ENCODE measurements around the gene NCBP2L.
"Not testable (repeated sequence)": the region's sequence is repeated elsewhere in the genome, so short reads cannot be mapped to it uniquely, and the experiment has no call there.

NCBP2L gene

DNA sequence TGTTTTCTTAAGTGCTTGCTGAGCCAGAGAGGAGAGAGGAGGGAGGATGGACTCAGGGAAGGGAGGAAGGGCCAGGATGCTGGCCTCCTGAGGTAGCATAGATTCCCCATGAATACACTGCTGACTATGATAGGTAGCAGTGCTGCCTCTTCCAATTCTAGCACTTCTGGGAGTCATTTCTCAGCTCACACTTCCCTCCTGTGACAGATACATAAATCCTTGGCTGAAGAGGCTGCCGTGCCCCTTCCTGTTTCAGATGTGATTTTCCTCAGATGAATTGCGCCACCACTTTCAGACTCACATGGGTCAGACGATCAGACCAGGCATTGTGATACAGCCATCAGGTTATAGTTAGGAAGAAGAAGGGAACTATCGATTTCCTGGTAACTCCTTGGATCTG, 24.3 kb upstream of the NCBP2L start:
- peak; percentile 28 to 35 for DNase-seq

DNA sequence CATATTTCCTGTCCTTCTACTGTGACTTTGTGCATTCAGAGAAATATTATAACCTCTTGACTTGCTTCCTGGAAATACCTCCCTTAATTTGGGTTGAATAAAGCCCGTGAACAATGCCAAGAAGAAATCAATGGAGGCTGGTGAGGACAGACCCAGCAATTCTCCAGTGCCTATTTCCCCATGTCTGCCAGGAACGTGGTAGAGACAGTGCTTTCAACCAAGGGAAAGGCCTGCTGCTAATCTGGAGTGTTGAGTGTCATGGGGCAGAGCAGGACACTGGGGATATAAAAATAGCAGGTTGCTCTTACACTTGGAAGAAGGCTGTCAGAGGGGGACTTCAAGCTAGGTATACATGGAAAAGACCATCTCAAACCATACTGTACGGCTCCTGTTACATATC, 21.8 kb upstream of the NCBP2L start:
- DNase-seq: no peak

DNA sequence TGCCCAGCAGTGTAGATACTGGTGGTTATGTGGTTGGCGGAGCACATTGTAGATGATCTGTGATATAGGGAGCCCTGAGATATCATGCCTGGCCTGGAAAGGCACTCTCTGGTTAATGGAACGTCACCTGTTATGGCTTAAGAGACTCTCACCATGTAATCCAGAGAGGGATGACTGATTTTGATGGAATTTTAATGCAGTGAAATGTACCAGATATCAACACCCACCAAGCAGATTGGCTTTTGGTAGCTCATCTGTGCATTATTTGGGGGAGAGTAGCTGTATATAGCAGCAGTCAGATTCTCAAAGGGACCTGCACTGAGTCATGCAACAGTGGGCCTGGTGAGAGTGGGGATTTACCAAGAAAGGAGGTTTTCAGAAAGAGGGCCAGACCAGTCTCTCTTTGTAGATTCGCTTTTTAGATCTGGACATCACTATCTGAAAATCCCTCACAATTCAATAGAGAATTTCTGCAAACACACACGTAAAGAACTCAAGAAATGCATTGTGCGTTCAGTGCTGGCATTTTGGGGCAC, 19.2 kb upstream of the NCBP2L start:
- no peak for DNase-seq

DNA sequence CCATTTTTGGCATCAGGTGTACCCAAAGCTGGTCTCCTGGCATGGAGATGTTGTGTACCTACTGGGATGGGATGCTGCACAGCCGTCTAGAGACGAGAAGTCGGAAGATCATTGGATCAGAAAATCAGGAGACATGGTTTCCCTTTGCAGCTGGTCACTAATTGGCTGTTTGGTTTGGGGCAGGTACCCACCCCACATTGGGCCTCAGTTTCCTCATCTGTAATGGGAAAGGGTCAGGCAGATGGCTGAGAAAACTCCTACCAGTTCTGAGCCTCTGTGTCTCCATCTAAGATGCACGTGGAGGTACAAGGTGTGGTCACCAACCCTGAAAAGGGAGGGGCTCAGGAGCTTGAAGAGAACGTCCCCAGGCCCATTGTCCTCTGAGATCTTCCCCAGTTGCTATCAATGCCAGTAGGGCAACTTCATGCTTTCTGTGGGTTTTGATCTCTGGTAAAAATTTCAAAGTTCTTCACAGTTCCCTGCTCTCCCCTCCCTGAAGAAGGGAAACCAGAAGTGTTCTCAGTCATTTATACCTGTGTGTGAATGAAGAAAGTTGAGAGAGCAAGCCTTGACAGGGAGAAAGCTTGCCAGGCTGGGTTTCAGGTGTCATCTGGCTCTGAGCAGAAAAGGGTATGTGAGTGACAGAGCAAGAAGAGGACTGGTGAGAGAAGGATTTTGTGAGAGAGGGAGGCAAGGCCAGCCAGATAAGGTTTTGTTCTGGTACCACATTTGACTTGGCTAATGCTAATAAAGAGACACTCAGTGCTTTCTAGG, 17.0 kb upstream of the NCBP2L start:
- DNase-seq: no peak

DNA sequence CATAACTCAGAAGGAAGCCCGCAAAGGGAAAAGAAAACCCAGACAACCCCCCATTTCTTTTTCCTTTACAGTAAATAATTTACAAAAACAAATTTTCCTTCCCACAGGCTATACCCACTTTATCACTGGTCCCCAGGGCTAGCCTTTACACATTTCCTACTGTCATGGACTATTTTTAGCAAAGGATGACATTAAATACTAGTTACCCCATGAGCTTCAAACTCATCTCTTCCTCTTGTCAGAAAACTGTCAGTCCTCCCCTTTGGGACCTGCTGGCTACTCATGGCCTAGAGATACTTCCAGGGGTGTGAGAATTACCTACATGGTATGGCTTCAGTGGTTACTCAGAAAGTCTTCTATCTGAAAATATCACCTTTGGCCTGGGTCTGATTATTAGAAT, 13.9 kb upstream of the NCBP2L start:
- no peak for DNase-seq

DNA sequence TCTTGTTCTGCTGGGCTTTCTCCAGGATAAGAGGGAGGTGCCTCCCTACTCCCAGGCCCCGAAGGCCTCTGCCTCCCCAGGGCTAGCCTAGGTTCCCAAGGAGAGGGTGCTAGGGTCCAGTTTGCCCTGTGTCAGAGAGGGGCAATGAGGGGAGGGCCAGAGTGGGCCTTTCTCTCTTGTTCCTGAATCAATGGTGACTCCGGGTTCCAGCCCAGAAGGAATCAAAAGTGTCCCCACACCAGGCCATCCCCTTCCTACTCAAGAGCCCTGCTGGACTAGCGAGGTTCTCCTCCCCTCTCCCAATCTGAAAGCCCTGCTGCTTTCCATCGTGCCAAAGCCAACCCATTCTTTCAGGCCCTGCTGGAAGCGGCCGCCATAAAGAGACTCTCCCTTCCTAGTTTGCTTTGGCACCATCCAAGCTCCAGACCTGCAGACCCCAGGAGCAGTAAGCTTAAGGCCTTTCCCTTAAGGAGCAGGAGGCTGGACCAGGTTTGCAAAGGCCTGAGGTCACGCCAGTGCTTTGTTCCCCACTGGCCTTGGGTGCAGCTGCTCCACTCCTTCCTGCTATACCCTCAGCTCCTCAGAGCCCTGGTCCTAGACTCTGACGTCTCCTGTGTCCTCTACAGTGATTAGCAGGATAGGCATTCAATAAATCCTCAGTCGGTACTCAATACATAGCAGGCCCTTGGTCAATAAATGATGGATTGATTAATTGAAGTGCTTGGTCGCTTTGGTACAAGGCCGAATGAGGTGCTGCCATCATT, 12.5 kb upstream of the NCBP2L start:
- no peak for DNase-seq

DNA sequence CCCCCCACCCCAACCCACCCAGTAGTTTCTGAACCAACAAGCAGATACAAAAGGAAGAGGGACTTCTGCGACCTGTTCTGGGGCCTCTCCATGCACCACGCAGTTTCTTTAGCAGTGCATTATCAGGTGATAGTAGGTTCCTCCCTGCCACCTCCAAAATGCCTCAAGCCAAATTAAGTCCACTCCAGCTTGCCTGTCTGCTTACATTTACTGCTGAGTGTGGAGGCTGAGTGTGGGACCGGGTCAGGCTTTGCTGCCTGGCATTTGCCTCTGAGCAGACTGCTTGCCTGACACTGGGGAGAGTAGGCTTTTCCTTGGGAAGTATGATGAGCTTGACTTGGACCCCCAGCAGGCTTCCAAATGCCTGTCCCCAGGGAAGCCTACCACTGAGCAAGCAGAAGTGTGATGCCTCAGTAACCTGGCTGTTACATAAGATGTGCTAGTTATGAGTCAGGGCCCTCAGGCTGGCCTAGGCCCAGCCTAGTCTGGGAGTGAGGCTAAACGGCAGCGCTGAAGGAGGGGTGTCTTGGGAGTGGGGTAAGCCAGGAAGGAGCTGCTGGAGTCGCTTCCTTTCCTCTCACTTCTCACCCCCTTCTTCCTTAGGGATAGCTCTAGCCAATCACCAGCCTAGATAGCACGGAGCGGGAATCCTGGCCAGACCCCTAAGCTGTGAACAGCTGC, 10.9 kb upstream of the NCBP2L start:
- no peak for DNase-seq

DNA sequence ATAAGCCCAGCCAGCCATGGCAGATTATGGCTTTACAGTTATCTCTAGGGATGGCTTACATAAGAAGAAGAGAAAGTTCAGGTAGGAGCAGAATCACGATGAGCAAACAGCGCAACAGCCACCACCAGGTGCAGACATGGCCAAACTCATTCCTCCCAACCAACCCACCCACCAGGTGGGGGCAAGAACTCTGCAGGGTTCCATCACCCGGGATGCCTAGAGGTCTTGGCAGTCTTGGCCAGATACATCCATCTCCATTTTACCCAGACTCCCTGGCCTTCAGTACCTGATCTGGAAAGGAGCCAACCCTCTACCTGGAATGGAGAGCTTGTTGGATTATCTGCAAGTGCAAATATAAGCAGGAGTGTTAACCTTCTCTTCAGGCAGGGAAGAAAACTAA, 9.5 kb upstream of the NCBP2L start:
- no peak for DNase-seq

DNA sequence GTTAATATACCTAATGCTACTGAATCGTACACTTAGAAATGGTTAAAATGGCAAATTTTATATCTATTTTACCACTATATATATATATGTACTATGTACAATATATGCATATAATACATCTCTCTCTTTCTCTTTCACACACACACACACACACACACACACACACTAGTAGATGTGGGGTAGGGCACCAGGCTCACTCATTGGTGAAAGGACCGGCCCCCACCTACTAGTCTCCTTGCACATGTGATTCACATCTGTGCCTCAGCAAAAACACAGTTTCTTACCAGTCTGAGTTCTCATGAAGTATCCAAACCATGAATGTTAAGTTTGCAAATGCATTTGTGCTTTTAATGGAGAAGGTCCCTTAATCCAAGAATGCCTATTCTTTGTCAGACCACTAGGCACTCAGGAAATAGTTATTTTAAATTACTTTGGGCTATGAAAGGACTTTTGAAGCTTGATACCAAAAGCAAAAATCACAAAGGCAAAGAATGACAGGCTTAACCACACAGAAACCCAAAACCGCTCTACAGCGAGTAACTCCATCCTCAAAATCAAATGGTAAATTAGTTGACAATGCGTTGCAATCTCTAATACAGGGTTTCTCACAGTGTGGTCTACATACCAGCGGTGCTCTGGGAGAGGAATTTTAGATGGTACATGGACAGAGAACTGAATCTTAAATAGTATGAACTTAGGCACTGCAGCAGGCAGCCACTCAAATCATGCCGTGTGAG, 7.8 kb upstream of the NCBP2L start:
- DNase-seq: no peak

DNA sequence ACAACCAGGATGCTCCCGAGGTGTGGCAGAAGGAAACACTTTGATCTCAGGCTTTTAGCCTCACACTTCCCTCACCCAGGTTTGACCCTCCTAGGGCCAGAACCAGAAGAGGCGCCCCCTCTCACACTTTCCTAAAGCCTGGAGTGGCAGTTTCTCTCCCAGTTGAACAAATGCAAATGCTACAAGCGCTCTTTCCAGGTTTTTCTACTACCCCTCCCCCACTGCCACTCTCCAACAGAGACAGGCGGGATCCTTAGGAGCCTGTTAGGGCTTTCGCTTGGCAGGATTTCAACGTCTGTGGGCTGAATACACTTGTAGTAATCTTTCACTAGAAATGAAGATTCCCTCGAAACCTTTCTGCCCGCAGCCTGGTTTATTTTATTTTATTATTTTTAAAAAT, 4.3 kb upstream of the NCBP2L start:
- no peak for DNase-seq

DNA sequence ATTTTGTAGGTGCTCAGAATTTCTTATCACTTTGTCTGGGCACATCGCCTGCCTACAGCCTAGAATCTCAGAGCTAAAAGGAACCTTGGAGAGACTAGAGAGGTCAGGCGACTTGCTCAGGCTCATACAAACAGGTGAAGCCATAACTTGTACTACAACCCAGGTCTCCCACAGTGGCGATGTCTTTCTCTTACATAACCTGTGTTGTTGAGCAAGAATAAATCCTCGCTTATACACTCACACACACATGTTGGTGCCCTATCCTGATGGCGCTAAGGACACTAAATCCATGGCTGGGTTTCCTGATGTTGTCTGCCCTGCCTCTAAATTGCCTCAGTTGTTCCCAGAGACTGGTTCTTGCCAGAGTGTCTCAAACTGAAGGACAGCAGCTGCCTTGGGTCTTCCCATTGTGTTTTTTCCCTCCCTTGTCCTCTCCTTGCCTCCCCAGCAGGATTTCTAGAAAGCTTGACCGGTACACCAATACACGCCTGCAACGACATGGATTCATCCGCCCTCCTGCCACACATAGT, 3.6 kb upstream of the NCBP2L start:
- no peak for DNase-seq

DNA sequence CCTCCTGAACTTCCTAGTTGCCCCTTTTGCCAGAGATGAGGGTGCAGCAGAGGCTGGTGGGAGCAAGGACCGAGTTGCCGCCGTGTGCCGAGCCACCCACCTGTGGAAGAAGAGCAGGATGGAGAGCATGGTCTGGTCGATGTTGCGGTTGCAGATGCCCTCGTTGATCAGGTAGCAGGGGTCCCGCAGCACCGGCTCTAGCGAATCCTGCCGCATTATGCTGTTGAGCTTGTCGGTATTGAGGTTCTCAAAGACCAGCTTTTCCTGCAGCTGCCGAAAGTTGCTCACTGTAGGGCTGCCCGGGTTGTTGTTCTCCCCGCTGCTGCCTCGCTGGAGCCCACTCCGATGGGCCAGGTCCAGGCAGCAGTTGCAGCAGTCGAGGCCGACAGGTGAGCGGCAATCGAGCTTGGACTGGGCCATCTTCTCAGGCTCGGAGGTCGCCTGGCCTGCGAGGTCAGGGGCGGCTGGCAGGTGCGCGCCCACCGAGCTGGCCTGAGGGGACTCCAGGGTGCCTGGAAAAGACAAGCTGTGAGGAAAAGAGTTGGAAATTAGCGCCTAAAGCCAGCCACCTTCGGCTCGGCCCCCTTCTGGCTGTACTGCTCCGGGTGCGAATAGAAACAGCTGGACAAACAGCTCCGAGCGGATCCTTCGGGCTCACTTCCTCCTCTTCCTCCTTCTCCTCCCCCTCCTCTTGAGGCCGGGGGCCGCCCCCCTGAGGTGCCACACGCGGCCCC, 2.4 kb upstream of the NCBP2L start:
- DNase-seq: no peak

DNA sequence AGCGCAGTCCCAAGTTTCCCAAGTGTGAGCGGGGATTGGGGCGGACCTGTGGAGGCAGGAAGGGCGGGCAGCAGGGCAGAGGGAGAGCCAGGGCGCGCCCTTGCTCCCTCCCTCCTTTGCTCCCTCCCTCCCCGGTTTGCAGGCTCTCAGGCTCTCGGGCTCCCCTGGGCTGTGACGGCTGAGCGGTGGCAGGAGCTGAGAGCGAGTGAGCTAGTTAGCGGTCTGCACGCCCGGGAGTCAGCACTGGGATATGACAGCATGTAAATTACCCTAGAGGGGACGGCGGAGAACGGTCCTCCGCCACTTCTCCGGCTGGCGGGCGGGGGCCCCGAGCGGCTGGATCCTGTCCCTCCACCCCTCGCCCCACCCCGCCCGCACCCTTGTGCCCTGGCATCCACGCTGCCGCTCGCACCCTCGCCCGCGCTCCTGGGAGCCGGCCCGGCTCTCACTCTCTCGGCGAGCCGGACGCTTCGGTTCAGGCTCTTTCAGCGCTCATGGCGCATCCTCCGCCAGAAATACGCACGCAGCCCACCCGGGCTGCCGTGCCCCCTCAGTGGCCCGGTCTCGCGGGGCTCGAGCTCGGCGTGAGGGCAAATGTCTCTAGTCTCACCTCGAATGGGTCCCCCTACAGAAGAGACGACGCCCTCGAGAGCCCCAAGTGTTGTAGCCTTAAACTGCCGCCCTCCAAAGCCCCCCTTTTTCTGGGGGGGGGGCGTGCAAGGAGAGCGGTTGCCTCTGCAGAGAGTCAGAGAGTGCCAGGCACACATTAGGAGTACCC, 1.6 kb upstream of the NCBP2L start, which contains the start of gene TSC22D3:
TSS of gene TSC22D3 (minus strand) at position 54 of the 778 bp plus-strand sequence. CDS start 368 bp downstream, outside the sequence.
- DNase-seq: peak; percentile 14 to 24

DNA sequence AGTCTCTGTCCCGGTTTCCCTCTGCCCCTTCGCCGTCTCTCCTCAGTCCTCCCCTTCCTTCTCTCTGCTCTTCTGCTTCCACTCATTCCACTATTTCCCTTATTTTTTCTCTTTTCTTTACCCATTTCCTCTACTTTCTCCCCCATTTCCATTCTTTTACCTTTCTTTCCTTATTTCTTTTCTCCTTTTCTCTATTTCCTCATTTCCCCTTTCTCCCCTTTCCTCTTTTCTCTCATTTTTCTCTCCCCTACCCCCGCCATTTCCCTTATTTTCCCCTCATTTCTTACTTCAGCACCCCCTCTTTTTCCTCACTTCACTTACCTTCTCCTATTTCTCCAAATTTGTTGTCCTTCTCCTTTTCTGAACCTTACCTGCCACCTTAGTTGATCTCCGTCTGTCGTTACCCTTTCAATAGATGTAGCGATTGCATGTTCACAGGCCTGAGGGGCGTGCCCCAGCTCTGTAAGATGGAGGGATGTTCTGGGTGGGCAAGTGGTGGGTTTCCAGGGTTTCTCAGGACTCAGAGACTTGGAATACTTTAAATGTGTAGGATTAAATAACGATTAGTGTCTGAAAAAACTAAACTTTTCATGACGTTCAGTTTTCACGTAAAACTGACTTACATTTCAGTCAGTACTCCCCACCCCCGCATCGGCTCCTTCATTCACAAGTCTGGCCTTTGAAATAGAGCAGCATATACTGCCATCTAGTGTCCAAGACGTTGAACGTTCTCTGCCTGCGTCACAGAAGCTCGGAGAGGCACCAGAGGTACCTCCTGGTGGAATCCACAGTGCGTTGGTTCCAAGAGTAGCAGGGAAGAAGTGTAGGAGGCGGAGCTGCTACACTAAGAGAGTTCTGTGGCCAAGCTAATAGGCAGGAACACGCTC, 641 bp upstream of the NCBP2L start:
- DNase-seq: peak; percentile 77 to 85

DNA sequence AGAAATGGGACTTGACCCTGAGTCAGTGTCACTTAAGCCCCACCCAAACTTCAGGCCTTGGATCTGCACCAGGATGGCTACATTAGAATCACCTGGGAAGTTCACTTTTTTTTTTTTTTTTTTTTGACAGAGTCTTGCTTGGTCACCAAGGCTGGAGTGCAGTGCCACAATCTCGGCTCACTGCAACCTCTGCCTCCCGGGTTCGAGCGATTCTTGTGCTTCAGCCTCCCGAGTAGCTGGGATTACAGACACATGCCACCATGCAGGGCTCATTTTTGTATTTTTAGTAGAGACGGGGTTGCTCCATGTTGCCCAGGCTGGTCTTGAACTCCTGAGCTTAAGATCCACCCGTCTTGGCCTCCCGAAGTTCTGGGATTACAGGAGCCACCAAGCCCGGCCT, 3.0 kb downstream of the NCBP2L start:
- no peak for DNase-seq

DNA sequence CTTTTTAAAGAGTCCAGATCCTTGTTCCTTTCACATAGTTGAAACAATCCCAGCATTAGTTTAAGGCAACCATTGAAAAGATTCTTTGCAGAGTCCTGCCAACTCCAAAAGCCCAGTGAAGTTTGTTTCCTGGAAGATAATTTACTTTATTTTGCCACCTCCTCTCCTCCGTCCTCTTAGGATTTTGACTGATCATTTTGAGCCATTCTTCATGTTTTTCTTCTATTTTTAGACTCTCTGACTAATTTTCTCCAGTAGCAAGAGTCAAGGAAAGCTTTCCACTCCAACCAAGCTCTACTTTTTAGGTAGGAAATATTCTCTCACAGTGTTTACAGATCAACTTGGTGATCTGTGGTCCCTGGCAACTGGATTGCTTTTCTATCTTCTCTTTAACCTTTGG, 10.3 kb downstream of the NCBP2L start:
- no peak for DNase-seq

DNA sequence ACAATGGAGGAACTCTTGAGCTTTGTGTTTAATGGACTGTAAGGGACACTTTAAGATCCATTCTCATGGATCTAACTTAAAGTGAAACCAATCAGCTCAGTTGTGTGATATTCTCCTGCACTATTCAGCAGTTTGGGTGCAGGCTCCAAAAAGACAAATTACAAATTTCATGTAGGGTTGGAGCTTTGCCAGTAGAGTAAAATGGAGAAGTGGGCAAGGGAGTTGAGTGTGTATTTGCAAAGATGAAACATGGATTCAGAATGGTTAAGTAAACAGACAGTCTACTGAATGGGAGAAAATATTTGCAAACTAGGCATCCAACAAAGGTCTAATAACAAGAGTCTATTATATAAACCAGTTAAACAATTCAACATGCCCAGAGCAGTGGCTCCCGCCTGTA, 26.9 kb downstream of the NCBP2L start:
- DNase-seq: no peak

DNA sequence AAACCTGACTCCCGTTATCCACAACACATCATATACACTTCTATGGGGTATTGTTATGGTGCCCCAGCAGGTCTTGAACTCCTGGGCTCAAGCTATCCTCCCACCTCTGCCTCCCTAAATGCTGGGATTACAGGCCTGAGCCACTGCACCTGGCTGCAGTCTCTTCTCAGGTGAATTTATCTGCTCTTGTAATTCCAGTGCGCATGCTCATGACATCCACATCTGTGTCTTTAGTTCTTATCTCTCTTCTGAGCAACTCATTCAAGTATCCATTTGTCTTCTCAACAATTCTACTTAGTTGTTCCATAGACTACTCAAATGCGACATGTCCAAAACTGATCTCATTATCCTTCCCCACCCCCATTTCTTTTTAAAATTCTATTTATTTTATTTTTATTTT, 27.6 kb downstream of the NCBP2L start:
- DNase-seq: no peak

DNA sequence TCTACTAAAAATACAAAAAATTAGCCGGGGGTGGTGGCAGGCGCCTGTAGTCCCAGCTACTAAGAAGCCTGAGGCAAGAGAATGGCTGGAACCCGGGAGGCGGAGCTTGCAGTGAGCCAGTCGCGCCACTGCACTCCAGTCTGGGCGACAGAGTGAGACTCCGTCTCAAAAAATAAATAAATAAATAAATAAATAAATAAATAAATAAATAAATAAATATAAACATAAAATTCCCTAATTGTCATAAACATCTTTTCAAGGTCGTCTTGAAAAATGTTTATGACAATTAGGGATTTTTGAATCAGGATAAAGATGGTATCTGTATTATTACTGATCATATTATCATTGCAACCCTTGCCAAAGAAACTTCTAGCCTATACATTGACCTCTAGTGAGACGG, 32.5 kb downstream of the NCBP2L start:
- DNase-seq: not testable (repeated sequence)
